NCI-H1092 treated with DMSO at 0.1 percent for 48 hours (cell line): ENCODE measurements around the gene ELFN2.

Source experiments
- DNase-seq: peaks from one replicate; lab custom pipeline; 2025; lab: John Stamatoyannopoulos, UW

The ELFN2 gene

GRCh38 chr22:37381489-37381888 is 45.8 kb downstream of the ELFN2 start:
- no peak for DNase-seq

GRCh38 chr22:37379722-37380121 is 47.6 kb downstream of the ELFN2 start:
- DNase-seq, result no peak

- DNase-seq, result no peak
These were observed 48.2 kb downstream of the ELFN2 start for GRCh38 chr22:37379085-37379484.

- DNase-seq, result no peak
These were observed 48.6 kb downstream of the ELFN2 start for GRCh38 chr22:37378642-37379058.

- no peak for DNase-seq
These were observed 49.4 kb downstream of the ELFN2 start for GRCh38 chr22:37377927-37378326.

GRCh38 chr22:37377138-37377537 is 50.1 kb downstream of the ELFN2 start:
- DNase-seq, result no peak

GRCh38 chr22:37376643-37377042 is 50.6 kb downstream of the ELFN2 start:
- no peak for DNase-seq

GRCh38 chr22:37375801-37376200 is 51.5 kb downstream of the ELFN2 start:
- no peak for DNase-seq

- DNase-seq, result no peak
These were observed 52.7 kb downstream of the ELFN2 start for GRCh38 chr22:37374571-37374970.

GRCh38 chr22:37373451-37373850 is 53.8 kb downstream of the ELFN2 start:
- DNase-seq, result no peak

GRCh38 chr22:37371911-37372310 is 55.4 kb downstream of the ELFN2 start:
- no peak for DNase-seq

- no peak for DNase-seq
These were observed 55.8 kb downstream of the ELFN2 start for GRCh38 chr22:37371491-37371890.

GRCh38 chr22:37370306-37370979 is 56.8 kb downstream of the ELFN2 start:
- DNase-seq, result no peak

- DNase-seq, result no peak
These were observed 57.8 kb downstream of the ELFN2 start for GRCh38 chr22:37369483-37369882.

- no peak for DNase-seq
These were observed 59.2 kb downstream of the ELFN2 start for GRCh38 chr22:37368058-37368457.

- no peak for DNase-seq
These were observed 60.7 kb downstream of the ELFN2 start for GRCh38 chr22:37366601-37367000.

- DNase-seq, result no peak
These were observed 61.3 kb downstream of the ELFN2 start for GRCh38 chr22:37365950-37366349.

- no peak for DNase-seq
These were observed 63.9 kb downstream of the ELFN2 start for GRCh38 chr22:37363261-37363992.

GRCh38 chr22:37362621-37363020 is 64.7 kb downstream of the ELFN2 start:
- DNase-seq, result no peak

GRCh38 chr22:37358917-37359316 is 68.4 kb downstream of the ELFN2 start:
- DNase-seq, result no peak

- no peak for DNase-seq
These were observed 68.9 kb downstream of the ELFN2 start for GRCh38 chr22:37358386-37358785.

GRCh38 chr22:37357446-37358075 is 69.7 kb downstream of the ELFN2 start:
- DNase-seq, result no peak

- no peak for DNase-seq
These were observed 70.4 kb downstream of the ELFN2 start for GRCh38 chr22:37356922-37357321.
